Activated naive CD4-positive, alpha-beta T cell treated with anti-CD3 and anti-CD28 coated beads, Interleukin-2, amount 10 ng/mL, durations not matched to agents 7 days and 5 days (primary cell): ENCODE measurements around the gene SZT2.
"Not testable (repeated sequence)": the region's sequence is repeated elsewhere in the genome, so short reads cannot be mapped to it uniquely, and the experiment has no call there.

Source experiments
- CTCF ChIA-PET: fragments of 350-600 bp; sonication (Branson Sonifier 250); formaldehyde crosslinking; loops from one replicate; lab custom pipeline; 2021; ENCODE audit warnings: antibody characterized with exemption; lab: Charles Lee
- DNase-seq: peaks from one replicate; pipeline ENCODE4 v3.0.0-alpha.2; 2020
- H3K27ac Mint-ChIP-seq: one replicate; pipeline ENCODE4 v1.8.0; 2021; ENCODE audit warnings: mild to moderate bottlenecking, moderate library complexity, mixed read lengths
- H3K27me3 Mint-ChIP-seq: one replicate; pipeline ENCODE4 v1.8.0; 2021; ENCODE audit warnings: mild to moderate bottlenecking, mixed read lengths
- H3K36me3 Mint-ChIP-seq: one replicate; pipeline ENCODE4 v1.8.0; 2021; ENCODE audit warnings: mixed read lengths
- H3K4me1 Mint-ChIP-seq: one replicate; pipeline ENCODE4 v1.8.0; 2021; ENCODE audit warnings: mixed read lengths
- H3K4me3 Mint-ChIP-seq: one replicate; pipeline ENCODE4 v1.8.0; 2021; ENCODE audit warnings: mild to moderate bottlenecking, moderate library complexity, mixed read lengths
- H3K9me3 Mint-ChIP-seq: one replicate; pipeline ENCODE4 v1.8.0; 2021; ENCODE audit warnings: mixed read lengths

The SZT2 gene

DNA sequence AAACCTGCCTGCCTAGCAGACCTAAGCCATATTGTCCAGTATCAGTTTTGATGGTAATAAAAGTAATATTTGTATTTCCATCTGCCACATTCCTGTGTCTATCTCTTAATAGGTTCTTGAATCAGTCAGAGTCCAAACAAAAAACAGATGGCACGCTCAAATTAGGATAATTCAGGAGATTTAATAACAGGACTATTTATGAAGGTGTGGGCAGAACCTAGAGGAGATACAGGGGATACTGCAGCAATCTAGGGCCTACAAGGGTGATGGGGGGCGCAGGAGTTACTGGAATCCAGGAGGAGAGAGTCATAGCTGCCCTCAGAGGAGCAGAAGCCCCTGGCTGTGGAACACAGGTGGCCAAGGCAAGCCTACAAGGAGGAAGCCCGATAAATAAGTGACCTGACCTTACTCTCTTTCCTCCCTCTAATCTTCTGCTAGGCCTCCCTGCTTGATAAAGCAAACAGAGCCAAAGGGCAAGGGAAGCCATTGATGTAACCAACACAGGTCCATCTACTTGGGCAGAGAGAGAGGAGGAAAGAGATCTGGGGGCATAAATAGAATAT, 75.9 kb downstream of the SZT2 start:
- H3K36me3 Mint-ChIP-seq: no peaks in the 10 kb centered on the region
- peaks cover 12% of the 10 kb centered on the region for H3K27me3 Mint-ChIP-seq
- peaks cover 4% of the 10 kb centered on the region for H3K4me1 Mint-ChIP-seq
- H3K4me3 Mint-ChIP-seq: no peak overlapping the region
- H3K9me3 Mint-ChIP-seq: no peaks in the 10 kb centered on the region
- no peak for DNase-seq
- CTCF ChIA-PET: interaction anchor here (1.7 kb wide), 1 partner anchor 233 kb away, joined by 4 read pairs; no protein-coding TSS in a partner anchor
- no peak overlapping the region for H3K27ac Mint-ChIP-seq

DNA sequence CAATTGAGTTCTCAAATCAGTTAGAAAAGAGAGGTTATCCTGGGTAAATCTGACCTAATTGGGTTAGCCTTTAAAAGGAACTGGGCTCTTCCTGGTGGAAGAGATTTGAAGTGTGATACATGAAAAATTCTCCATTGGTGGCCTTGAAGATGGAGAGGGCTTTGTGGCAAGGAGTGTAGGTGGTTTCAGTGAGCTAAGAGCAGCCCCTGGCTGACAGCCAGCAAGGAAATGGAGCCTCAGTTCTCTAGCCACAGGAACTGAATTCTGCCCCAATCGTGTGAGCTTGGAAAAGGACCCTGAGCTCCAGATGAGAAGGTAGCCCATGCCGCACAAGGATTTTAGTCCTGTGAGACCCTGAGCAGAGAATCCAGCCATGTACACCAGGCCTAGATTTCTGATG, 76.7 kb downstream of the SZT2 start:
- H3K27me3 Mint-ChIP-seq: peaks cover 5% of the 10 kb centered on the region
- peaks cover under 1% of the 10 kb centered on the region for H3K4me1 Mint-ChIP-seq
- no peak overlapping the region for H3K4me3 Mint-ChIP-seq
- H3K36me3 Mint-ChIP-seq: no peaks in the 10 kb centered on the region
- DNase-seq: no peak
- H3K27ac Mint-ChIP-seq: no peak overlapping the region
- no peaks in the 10 kb centered on the region for H3K9me3 Mint-ChIP-seq
- CTCF ChIA-PET: interaction anchor here (1.7 kb wide), 1 partner anchor 234 kb away, joined by 4 read pairs; no protein-coding TSS in a partner anchor

GRCh38 chr1:43468414-43468813, 78.7 kb downstream of the SZT2 start:
- Mint-ChIP-seq H3K36me3 (no peaks in the 10 kb centered on the region), H3K27ac (no peak overlapping the region), H3K4me1 (no peaks in the 10 kb centered on the region), H3K4me3 (no peak overlapping the region), H3K27me3 (peaks cover 3% of the 10 kb centered on the region), H3K9me3 (no peaks in the 10 kb centered on the region)
- DNase-seq: no peak
- CTCF ChIA-PET: interaction anchor here (0.6 kb wide), 1 partner anchor 216 kb away, joined by 5 read pairs; no protein-coding TSS in a partner anchor

- Mint-ChIP-seq H3K4me1 (no peaks in the 10 kb centered on the region), H3K36me3 (no peaks in the 10 kb centered on the region), H3K9me3 (no peaks in the 10 kb centered on the region), H3K27me3 (peaks cover 3% of the 10 kb centered on the region), H3K4me3 (no peak overlapping the region), H3K27ac (no peak overlapping the region)
- no peak for DNase-seq
- CTCF ChIA-PET: no interaction called here
These were observed 80.2 kb downstream of the SZT2 start for GRCh38 chr1:43469932-43470331.

- CTCF ChIA-PET: no interaction called here
- no peak overlapping the region for H3K4me3 Mint-ChIP-seq
These were observed 82.4 kb downstream of the SZT2 start for GRCh38 chr1:43472087-43472462.

GRCh38 chr1:43472463-43473151, 82.9 kb downstream of the SZT2 start:
- H3K4me1 Mint-ChIP-seq, H3K9me3 Mint-ChIP-seq, H3K27ac Mint-ChIP-seq, DNase-seq, H3K27me3 Mint-ChIP-seq, H3K36me3 Mint-ChIP-seq, CTCF ChIA-PET, H3K4me3 Mint-ChIP-seq: not testable (repeated sequence)

More at GRCh38 chr1:43472087-43472462, 82.4 kb downstream of the SZT2 start:
- H3K4me1 Mint-ChIP-seq: no peaks in the 10 kb centered on the region
- H3K27ac Mint-ChIP-seq: no peak overlapping the region
- H3K9me3 Mint-ChIP-seq: no peaks in the 10 kb centered on the region
- no peaks in the 10 kb centered on the region for H3K36me3 Mint-ChIP-seq
- no peak for DNase-seq
- peaks cover 4% of the 10 kb centered on the region for H3K27me3 Mint-ChIP-seq

DNA sequence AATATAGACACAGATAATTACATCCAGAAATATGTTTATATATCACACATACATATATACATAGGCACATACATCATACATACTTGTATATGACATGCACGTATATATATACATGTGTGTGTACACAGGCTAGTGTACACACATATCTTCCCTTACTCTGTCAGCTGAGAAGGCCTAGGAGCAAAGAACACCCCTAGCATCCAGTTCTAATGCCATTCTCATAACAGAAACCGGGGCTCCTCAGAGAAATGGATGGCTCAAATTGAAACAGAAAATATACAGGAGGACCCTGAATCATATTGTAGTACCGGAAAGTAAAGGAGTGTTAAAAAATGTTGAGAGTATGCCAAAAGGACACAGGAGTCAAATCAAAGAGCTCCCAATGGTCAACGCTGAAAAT, 83.8 kb downstream of the SZT2 start:
- Mint-ChIP-seq H3K4me3 (no peak overlapping the region), H3K36me3 (no peaks in the 10 kb centered on the region), H3K27me3 (peaks cover 10% of the 10 kb centered on the region), H3K9me3 (no peaks in the 10 kb centered on the region), H3K27ac (no peak overlapping the region), H3K4me1 (no peaks in the 10 kb centered on the region)
- no peak for DNase-seq
- CTCF ChIA-PET: no interaction called here

- peaks cover 14% of the 10 kb centered on the region for H3K27me3 Mint-ChIP-seq
- H3K36me3 Mint-ChIP-seq, H3K9me3 Mint-ChIP-seq, H3K4me1 Mint-ChIP-seq, H3K4me3 Mint-ChIP-seq, DNase-seq, H3K27ac Mint-ChIP-seq, CTCF ChIA-PET: not testable (repeated sequence)
These were observed 86.1 kb downstream of the SZT2 start for GRCh38 chr1:43475611-43476401.

- Mint-ChIP-seq H3K9me3 (no peaks in the 10 kb centered on the region), H3K36me3 (no peaks in the 10 kb centered on the region), H3K27me3 (peaks cover 19% of the 10 kb centered on the region), H3K4me3 (no peak overlapping the region), H3K4me1 (peaks cover 9% of the 10 kb centered on the region), H3K27ac (no peak overlapping the region)
- CTCF ChIA-PET: no interaction called here
- no peak for DNase-seq
These were observed 88.0 kb downstream of the SZT2 start for GRCh38 chr1:43477716-43478115.

DNA sequence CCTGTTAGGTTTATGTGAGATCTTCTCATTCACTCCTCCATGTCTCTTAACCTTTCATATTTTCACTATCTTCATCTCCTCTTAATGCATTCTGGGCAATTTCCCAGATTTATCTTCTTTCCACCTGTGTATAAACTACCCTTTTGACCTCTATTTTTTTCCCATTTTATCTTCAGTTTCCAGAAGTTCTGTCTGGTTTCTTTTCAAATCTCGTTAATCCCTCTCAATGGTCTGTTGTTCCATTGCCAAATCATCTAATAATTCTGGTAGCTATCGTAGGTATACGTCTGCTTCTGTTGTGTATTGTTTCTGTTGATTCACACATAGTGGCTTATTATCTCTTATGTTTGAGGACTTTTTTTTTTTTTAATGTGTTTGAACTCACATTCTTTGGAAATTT, 89.7 kb downstream of the SZT2 start:
- no peaks in the 10 kb centered on the region for H3K36me3 Mint-ChIP-seq
- CTCF ChIA-PET: interaction anchor here (1.4 kb wide), 1 partner anchor 252 kb away, joined by 5 read pairs; no protein-coding TSS in a partner anchor
- no peak overlapping the region for H3K27ac Mint-ChIP-seq
- H3K4me1 Mint-ChIP-seq: peaks cover 9% of the 10 kb centered on the region
- DNase-seq: no peak
- no peak overlapping the region for H3K4me3 Mint-ChIP-seq
- H3K9me3 Mint-ChIP-seq: no peaks in the 10 kb centered on the region
- H3K27me3 Mint-ChIP-seq: peaks cover 19% of the 10 kb centered on the region

GRCh38 chr1:43481491-43481890, 91.8 kb downstream of the SZT2 start:
- no peaks in the 10 kb centered on the region for H3K9me3 Mint-ChIP-seq
- CTCF ChIA-PET: interaction anchor here (0.6 kb wide), 1 partner anchor 555 kb away, joined by 3 read pairs; no protein-coding TSS in a partner anchor
- DNase-seq: no peak
- H3K27me3 Mint-ChIP-seq: peaks cover 19% of the 10 kb centered on the region
- H3K27ac Mint-ChIP-seq: no peak overlapping the region
- peaks cover 9% of the 10 kb centered on the region for H3K4me1 Mint-ChIP-seq
- H3K36me3 Mint-ChIP-seq: no peaks in the 10 kb centered on the region
- no peak overlapping the region for H3K4me3 Mint-ChIP-seq

DNA sequence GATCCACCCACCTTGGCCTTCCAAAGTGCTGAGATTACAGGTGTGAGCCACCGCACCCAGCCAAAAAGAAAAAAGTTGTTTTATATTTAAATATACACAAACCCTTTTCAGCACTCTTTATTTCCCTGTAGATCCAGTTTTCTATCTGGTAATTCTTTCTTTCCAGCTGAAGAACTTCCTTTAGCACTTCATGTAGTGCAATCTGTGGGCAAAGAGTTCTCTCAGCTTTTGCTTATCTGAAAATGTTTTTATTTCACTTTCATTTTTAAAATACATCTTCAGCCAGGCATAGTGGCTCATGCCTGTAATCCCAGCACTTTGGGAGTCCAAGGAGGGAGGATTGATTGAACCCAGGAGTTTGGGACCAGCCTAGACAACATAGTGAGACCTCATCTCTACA, 92.5 kb downstream of the SZT2 start:
- Mint-ChIP-seq H3K9me3 (peaks cover 2% of the 10 kb centered on the region), H3K4me3 (no peak overlapping the region), H3K27ac (no peak overlapping the region), H3K36me3 (no peaks in the 10 kb centered on the region), H3K4me1 (peaks cover 9% of the 10 kb centered on the region), H3K27me3 (peaks cover 19% of the 10 kb centered on the region)
- CTCF ChIA-PET: no interaction called here
- DNase-seq: no peak

DNA sequence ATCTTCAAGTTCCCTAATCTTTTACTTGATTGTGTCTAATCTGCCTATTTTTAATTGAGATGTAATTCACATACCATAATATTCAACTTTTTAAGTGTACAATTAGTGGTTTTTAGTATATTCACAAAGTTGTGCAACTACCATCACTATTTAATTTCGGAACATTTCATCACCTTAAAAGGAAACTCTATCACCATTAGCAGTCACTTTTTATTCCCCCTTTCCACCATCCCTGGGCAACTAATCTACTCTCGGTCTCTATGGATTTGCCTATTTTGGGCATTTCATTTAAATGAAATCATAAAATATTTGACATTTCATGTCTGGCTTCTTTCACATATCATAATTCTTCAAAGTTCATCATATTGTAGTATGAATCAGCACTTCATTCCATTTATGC, 94.7 kb downstream of the SZT2 start:
- Mint-ChIP-seq H3K9me3 (peaks cover 13% of the 10 kb centered on the region), H3K27ac (no peak overlapping the region), H3K4me3 (no peak overlapping the region), H3K27me3 (peaks cover 15% of the 10 kb centered on the region), H3K4me1 (peaks cover 9% of the 10 kb centered on the region), H3K36me3 (no peaks in the 10 kb centered on the region)
- CTCF ChIA-PET: no interaction called here
- DNase-seq: no peak

DNA sequence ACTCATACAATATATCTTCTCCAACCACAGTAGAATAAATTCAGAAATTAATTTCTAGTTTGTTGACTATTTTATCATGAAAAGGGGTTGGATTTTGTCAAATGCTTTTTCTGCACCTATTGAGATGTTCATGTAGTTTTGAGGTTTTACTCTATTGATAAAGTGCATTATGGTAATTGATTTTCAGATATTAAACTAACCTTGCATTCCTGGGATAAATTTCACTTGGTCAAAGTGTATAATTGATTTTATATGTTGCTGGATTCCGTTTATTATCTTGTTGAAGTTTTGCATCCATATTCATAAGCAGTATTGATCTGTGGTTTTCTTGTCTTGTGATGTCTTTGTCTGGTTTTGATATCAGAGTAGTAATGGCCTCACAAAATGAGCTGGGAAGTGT, 98.5 kb downstream of the SZT2 start:
- CTCF ChIA-PET: no interaction called here
- Mint-ChIP-seq H3K9me3 (peaks cover 21% of the 10 kb centered on the region), H3K4me1 (no peaks in the 10 kb centered on the region)

More for the DNA sequence above, 98.5 kb downstream of the SZT2 start:
- peaks cover 16% of the 10 kb centered on the region for H3K27me3 Mint-ChIP-seq
- no peak overlapping the region for H3K27ac Mint-ChIP-seq
- peaks cover 1% of the 10 kb centered on the region for H3K36me3 Mint-ChIP-seq
- DNase-seq: no peak
- no peak overlapping the region for H3K4me3 Mint-ChIP-seq
